ENCODE results near the gene CORO2A.

Gene CORO2A

DNA sequence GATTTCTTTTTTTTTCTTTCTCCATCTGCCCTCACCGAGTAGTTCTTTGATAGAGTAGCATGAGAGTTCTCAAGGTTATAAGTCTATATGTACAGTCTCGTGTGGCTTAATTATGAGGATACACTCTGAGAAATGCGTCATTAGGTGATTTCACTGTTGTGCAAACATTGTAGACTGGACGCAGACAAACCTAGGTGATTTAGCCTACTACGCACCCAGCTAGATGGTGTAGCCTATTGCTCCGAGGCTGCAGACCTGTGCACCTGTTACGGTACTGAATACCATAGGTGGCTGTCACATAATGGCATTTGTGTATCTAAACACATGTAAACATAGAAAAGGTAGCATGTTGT, 26.9 kb upstream of the CORO2A start:
- no peak for DNase-seq (ENCODE audit: low read depth)

DNA sequence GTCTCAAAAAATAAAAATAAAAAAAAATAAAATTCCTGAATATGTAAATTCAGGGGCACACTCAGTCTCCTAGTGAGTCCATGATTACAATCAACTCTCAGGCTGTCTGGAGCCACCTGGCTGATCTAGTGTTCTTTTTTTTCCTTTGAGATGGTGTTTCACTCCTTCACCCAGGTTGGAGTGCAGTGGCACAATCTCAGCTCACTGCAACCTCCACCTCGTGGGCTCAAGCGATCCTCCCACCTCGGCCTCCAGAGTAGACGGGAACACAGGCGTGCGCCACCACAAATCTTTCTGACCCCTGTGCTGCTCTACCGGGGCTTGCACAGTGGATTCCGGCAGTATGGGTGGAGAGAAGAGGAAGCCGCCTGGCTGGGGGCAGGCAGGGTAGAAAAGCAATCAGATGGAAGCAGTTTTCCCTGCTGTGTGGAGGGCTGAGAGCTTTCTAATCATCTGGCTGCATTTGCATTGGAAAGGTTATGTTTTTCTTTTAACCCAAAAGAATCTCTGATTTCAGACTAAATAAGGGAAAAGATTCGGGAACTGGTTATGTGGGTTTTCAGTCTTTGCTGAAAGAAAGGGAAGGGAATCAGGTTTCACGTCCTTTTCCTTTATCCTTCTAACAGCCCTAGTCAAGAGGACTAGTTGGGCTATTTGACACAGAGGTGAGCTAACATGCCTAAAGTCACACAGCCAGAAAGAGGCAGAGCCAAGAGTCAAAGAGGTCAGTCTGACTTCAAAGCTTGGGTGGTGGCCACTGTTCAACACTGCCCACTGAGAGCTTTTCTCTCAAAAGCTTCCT, 26.3 kb upstream of the CORO2A start:
- DNase-seq (ENCODE audit: low read depth), result no peak

DNA sequence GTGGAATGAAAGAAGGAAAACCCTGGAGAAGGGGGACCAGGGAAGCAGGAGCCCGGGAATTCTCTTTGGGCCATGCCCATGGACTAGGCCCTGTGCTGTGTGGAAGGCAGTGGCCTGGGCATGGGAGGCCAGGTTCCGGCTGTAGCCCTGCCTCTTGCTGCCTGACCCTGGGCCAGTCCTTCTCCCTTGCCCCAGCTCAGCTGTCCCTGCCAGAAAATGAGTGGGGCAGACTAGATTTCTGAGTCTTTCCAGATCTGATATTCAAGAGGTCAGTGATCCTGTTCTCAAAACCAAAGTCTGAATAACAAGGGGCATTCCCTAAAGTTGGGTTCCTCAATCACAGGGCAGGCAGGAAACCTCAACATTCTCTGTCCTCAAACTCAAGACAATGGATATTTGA, 24.8 kb upstream of the CORO2A start:
- DNase-seq (ENCODE audit: low read depth), result no peak

DNA sequence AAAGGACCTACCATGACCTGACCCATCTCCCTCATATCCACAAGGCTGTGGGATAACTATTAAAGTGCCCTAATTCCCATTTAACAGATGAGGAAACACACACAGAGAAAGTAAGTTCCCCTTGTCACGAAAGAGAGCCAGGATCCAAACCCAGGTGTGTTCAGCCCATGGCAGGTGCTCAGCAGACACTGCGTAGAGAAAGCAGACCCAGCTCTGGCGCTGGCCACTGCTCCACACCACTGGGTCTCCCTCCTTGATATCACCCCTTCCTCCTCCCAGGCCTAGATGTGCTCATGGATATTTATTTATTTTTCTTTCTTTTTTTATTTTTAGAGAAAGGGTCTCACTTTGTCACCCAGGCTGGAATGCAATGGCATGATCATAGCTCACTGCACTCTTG, 24.0 kb upstream of the CORO2A start:
- no peak for DNase-seq (ENCODE audit: low read depth)

DNA sequence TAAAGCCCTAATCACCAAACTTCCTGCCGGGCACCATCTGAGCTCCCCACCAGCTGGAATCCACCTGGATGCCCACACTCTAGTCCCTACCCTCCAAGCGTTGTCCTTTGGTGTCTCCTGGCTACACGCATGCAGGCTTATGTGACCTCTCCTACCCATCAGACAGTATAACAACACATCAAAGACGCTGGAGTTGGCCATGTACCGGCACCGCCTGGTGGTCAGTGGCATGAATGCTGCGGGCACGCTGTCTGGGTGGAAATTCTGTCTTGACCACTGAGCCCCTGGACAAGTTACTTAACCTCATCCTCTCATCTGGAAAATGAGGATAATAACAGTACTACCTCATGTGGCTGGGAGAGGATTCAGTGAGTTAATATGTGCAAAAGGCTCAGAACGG, 23.4 kb upstream of the CORO2A start:
- DNase-seq (ENCODE audit: low read depth), result no peak

DNA sequence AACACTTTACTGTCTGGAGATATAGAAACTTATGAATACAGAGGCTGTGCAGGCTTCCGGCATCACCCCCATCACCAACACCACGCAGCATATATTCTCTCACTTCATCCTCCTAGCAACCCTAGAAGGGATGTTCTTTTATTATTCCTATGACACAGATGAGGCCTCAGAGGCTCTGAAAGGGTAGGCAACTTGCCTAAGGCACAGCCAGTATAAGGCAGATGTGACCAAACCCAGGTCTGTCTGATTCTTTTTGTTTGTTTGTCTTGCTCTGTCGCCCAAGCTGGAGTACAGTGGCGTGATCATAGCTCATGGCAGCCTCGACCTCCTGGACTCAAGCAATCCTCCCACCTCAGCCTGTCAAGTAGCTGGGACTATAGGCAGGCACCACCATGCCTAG, 22.8 kb upstream of the CORO2A start:
- DNase-seq (ENCODE audit: low read depth), result no peak

DNA sequence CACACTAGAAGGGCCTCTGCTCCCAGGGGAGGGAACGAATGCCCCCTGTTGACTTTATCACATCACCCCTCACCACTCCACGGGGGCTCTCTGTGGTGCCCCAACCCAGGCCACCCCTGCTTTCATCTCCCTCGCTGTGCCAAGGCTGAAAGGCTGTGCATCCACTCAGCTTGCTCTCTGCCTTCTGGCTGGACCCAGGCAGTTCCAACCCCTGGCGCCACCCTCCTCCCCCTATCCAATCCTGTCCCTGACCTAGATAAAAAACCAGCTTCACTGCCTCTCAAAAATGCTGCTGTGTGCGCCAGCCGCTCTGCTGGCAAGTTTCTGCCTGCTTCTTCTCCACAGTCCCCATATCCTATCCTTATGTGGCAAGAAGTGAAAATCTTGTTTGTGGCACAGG, 22.4 kb upstream of the CORO2A start:
- DNase-seq (ENCODE audit: low read depth), result no peak

DNA sequence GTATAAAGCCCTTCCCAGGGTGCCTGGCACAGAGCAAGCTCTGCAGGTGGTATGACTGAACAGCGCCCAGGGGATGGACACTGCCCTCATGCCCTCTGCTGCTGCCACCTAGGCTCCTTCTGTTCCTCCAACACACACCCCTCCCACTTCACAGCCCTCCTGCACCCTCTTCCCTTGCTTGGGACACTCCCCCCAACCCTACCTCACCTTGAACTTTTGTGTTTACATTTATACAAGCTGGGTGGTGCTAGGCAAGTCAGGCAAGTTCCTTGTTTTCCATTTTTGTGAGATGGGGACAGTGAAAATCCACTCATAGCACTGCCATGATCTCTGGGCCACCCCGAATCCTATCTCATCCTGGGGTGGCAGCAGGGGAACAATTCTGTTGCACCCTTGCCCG, 18.8 kb upstream of the CORO2A start:
- no peak for DNase-seq (ENCODE audit: low read depth)

DNA sequence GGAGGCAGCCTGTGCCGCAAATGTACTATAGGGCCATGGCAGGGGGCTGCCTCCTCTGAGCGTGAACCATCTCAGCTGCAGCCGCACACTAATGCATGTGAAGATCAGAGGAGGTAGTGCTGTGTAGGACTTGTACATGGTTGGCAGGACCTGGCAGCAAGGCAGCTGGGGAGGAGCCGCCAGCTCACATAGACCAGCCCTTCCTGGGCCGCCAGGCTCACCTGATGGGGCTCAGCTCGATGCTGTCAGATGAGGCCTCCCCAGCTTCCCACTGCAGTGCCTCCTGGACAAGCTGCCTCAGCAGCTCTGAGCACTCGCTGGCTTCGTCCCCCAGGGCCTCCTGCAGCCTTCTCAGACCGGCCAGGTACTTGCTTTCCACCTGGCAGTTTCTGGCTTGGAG, 18.0 kb upstream of the CORO2A start:
- DNase-seq (ENCODE audit: low read depth), result no peak

DNA sequence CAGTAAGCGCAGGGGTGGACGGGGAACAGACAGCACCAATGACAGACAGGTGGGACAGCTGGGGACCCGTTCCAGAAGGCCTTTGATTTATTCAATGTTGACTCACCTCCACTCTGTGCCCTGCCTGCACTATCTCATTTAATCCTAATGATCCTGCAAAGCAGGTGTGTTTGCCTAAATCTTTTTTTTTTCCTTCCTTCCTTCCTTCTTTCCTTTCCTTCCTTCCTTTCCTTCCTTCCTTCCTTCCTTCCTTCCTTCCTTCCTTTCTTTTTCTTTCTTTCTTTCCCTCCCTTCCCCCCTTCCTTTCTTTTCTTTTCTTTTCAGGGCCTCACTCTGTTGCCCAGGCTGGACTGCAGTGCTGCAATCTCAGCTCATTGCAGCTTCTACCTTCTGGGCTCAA, 17.1 kb upstream of the CORO2A start:
- DNase-seq (ENCODE audit: low read depth), result no peak

DNA sequence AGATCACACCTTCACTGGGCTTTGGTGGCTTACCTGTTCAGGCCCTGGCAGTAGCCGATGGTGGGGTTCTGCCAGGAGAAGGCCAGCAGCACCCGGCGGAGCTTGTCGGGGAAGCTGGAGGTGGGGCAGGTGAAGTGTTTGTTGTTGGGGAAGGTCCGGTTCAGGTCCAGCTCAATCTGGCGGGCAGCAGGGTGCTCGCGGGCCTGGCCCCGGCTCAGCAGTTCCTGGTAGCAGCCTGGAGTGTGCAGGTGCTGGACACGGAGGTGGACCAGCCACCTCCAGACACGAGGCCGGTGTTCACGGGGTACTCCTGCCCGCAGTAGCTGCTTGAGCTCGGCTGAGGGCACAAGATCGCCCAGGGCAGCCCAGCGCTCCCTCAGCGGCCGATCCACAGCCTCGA, 16.2 kb upstream of the CORO2A start:
- DNase-seq (ENCODE audit: low read depth), result no peak

DNA sequence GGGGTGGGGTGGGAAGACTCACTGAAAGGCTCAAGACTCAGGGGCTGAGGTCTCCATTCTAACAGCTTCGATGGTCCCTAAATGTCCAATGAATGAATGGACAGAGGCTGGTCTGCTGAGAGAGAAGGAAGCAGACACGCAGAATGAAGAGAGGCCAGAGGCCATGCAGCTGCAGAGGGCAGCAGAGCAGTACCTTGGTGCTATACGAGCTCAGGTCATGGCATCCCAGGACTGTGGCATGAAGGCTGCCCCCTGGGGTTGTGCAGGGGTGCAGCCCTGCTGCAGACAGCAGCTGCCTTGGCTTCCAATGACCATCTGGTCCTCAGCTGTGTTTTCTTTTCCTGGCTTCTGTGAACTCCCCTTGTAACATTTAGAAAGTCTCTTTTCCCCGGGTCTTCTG, 15.2 kb upstream of the CORO2A start:
- DNase-seq (ENCODE audit: low read depth), result no peak

DNA sequence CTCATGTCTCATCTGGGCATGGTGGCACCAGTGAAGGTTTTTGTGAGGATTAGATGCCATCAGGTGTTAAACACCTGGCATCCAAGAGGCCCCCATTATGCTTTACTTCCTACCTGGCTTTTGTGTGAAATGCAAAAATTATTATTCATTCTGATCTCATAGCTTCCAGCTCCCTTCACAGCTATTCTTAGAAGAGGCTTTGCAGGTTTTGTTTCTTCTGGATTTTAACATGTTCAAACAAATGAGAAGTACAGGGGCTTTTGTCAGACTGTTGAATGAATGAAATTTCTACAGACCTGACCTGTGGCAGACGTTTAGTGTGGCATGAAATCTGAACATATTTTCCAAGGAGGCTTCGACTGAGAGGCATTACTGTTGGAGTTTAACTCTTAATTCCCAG, 14.3 kb upstream of the CORO2A start:
- DNase-seq (ENCODE audit: low read depth), result no peak

DNA sequence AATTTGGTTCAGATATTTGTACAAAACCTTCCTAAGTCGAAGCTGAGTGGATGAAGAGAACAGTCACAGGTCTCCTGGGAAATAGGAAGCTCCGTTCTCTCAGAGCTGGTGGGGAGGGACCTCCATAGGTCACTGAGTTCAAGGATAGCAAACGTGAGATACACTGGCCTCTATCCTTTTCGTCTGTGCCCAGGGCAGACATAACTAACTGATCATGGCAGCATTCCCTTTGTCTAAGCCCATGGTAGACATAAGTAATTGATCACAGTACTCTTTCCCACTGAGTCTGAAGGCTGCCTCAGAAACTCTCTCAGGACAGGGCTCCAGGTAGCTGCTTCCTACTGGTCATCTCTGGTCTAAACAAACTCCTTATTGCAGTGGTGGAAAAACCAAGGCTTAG, 12.3 kb upstream of the CORO2A start:
- DNase-seq (ENCODE audit: low read depth), result no peak

DNA sequence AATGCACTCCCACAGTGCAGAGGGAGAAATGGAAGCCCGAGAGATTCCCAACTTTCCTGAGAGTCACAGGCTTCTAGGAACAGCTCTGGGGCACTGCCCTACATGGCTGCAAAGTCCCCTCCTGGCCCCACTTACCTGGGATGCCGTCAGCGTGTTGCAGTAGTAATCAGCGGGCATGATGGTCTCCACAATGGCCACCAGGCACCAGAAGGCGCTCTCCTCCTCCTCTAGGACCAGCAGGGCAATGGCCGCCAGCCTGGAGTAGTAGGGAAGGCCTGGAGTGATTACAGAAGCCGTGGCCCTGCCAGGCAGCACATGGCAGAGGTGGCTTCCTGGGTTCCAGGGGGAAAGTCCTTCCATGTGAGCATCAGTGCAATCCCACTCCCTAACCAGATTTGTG, 10.7 kb upstream of the CORO2A start:
- no peak for DNase-seq (ENCODE audit: low read depth)

DNA sequence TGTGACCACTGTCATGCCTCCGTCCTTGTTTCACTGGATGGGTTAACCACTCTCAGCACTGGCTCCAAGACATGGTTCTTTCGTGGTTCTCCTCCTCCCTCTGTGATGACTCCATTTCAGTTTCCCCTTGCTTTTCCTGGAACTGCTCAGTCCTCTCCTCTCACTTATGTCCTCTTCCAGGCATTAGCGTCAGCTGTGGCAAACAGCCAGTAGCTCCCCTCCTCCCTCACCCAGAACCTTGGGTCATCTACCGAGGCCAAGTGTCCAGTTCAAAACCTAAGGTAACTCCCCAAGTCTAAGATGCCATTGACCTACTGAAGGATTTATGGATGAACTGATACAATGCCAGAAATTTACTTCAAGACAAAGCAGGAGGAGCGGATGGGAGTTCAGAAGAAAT, 9.8 kb upstream of the CORO2A start:
- no peak for DNase-seq (ENCODE audit: low read depth)

DNA sequence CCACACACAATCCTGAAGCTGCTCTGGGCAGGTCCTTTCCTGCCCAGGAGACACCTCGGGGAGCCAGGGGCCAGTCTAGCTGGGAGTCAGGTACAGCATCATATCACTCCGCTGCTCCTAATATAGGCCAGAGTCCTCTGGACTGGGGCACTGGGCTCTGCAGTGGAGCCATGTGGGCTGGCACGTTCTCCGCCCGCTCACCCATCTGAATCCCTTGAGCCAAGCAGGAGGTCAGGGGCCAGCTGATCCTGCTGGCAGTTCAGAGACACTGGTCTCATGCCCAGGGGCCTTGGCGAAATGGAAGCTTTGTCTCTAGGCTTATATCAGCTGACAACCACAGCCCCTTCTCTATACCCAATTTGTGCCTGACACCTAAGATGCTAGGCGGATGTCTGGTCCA, 9.3 kb upstream of the CORO2A start:
- no peak for DNase-seq (ENCODE audit: low read depth)

DNA sequence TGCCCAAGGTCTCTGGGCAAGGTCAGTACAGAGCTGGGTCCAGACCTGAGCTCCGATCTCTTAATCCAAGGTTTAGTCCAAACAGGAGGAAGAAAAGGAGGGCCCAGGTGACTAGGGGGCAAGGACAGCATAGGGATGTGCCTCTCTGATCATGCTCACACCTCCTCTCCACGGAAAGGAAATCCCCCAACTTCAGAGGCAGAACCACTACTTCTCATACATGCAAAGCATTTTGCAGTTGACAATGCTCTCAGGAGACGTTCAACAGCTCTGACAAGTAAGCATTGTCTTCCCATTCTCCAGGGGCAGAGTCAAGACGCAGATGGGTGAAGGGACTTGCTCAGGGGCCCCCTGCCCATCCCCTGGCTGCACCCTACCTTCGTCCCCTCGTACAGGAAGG, 8.7 kb upstream of the CORO2A start:
- DNase-seq (ENCODE audit: low read depth), result no peak

DNA sequence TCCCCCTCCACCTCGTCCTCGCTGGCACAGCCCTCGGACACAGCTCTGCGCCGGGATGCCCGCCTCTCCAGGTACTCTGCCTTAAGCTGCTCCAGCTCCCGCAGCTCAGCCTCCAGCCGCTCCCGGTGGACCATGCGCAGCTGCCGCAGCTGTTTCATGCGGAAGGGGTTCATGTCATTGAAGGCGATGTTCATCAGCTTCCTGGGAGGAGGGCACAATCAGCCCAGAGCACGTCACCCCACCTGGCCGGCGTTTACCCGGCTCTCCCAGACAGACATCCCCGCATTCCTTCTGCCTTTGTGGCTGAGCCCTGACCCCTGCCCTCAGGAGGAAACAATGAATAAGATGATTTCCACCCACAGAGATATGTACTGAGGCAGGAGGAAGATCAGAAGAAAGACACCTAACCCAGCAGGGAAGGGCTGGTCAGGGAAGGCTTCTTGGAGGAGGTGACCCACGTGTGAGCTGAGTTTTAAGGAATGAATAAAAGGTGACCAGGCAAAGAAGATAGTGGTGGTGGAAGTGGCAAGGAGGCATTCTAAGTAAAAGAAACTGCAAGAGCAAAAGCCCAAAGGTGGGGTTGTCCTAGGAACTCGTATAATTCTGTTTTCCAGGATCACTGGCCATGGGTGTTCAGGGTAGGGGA, 7.1 kb upstream of the CORO2A start:
- no peak for DNase-seq (ENCODE audit: low read depth)

DNA sequence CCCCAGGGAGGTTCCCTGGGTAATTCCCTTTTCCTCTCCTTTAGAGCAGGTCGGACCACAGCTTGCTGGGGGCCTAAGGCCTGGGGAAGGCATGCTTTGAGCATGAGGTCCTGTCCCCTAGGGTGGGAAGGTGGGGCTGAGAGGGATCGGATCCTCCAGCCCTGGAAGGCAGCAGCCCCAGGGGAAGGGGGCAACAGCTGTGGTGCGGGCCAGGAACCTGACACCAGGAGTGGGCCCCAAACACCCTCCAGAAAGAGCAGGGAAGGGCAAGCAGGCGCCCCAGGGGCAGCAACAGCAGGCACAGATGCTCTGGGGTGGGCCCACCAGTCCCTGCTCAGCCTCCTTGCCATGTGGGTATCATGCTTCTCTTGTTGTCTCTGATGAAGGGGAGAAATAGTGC, 3.2 kb upstream of the CORO2A start:
- no peak for DNase-seq (ENCODE audit: low read depth)

DNA sequence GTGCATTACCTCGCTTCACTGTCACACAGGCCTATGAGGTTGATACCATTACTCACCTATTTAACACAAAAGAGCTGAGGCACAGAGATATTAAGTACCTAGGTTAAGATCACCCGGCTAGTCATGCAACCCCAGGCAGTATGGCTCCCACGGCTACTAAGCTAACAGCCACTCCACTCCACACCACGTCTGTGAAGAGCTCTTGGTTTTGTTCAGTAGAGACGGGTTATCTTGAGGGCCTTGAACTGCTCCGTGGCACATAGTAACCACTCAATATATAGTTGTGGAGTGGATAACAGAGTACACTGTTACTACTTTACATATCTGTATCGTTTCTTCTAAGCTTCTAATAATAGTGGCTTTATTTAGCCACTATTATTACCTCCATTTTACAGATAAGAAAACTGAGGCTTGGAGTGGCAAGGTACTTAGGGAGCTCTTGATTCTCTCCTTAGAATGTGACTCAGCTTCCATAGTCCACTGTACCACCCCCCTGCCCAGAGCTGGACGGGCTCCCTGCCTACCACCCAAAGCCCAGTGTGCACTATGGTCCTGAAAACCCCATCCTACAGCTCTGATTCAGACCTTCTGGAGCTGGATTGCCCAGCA, 1.0 kb upstream of the CORO2A start:
- DNase-seq (ENCODE audit: low read depth), result no peak

DNA sequence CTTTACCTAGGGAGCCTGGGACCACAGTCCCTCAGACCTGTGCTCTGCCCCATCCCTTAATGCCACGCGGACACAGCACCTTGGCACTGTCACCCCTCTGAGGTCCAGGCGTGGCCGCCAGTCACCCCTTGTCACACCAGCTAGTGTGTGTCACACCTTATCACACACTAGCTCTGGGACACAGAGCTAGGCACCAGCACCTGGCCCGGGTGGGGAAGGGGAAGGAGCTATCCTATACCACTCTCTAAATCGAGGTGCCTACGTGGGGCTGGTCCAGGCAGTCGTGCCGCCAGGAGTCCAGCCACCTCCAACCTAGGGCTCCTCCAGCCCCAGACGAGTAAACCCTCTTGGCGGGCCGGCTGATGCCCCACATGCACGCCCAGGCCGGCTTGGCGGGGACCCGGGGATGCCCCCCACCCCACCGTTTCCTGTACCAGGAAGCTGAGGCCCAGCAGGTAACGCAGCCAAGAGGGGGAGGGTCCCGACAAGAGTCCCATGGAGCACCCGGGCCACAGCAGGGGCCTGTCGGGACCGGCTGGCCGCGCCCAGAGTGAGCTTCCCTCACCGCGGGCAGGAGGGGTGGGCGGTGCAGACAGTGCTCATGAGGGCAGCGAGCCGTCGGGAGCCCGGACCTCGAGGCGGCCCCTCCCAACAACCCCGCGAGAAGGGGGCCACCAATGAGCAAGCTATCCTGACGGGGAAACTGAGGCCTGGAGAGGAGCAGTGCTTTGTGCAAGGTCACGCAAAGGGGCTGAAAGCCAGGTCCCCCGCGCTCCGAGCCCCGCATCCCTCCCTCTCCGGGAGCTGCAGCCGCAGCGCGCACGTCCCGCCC, 550 bp downstream of the CORO2A start:
- DNase-seq (ENCODE audit: low read depth), result peak; percentile 24

DNA sequence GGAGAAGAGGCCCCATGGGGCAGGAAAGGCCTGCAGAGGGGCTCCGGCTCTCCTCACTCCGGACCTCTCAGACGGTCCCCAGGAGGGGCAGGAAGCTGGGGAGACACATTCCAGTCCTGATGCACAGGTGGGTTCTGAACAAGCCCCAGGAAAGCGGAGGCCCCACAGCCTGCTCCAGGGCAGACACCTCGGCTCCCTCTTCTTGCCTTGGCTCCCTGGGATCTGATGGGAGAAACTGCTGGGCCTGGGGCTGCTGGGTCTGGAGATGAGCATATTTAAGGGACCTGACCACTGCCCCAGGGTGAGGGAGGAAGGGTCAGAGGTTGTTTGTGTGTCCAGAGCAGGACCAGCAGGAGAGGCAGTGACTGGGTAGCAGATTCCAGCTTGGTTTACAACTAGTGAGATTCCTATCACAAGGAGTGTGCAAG, 1.2 kb downstream of the CORO2A start:
- DNase-seq (ENCODE audit: low read depth), result no peak

Data from activated T-helper 1 cell treated with Interleukin-2 at 50 U/mL for 16 hours (primary cell).